ENCODE data around the gene RHOG. TPM values are rescaled to one million over a fixed set of nuclear protein-coding genes. Genes with fewer than 3 reads are reported as not detected.
A peak's percentile ranks its signal among the peaks of the same experiment; 100 is the strongest.

RHOG gene
- total and polyA plus RNA-seq, 8 donors = 5.9 to 101 (median 34.0) TPM

GRCh38 chr11:3809624-3809928 is 31.2 kb downstream of the RHOG start:
- H3K36me3 ChIP-seq = no peaks in the 10 kb centered on the region
- H3K9me3 ChIP-seq = no peaks in the 10 kb centered on the region
- no peaks in the 10 kb centered on the region for H3K27me3 ChIP-seq
- no peak for TF ChIP-seq EP300 (IDR thresholded peaks at IDR 0.05)
- no peak for TF ChIP-seq POLR2A (IDR thresholded peaks at IDR 0.05)
- no peak for TF ChIP-seq POLR2AphosphoS5 (IDR thresholded peaks at IDR 0.05)
- TF ChIP-seq, protein P1, sequence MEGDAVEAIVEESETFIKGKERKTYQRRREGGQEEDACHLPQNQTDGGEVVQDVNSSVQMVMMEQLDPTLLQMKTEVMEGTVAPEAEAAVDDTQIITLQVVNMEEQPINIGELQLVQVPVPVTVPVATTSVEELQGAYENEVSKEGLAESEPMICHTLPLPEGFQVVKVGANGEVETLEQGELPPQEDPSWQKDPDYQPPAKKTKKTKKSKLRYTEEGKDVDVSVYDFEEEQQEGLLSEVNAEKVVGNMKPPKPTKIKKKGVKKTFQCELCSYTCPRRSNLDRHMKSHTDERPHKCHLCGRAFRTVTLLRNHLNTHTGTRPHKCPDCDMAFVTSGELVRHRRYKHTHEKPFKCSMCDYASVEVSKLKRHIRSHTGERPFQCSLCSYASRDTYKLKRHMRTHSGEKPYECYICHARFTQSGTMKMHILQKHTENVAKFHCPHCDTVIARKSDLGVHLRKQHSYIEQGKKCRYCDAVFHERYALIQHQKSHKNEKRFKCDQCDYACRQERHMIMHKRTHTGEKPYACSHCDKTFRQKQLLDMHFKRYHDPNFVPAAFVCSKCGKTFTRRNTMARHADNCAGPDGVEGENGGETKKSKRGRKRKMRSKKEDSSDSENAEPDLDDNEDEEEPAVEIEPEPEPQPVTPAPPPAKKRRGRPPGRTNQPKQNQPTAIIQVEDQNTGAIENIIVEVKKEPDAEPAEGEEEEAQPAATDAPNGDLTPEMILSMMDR (IDR thresholded peaks at IDR 0.05) = no peak
- 89 to 100% (median 96%) methylated on average over 1 of the region's 1 CpG for WGBS, 5 donors
- H3K4me1 ChIP-seq = peaks cover 8 to 19% (median 13%) of the 10 kb centered on the region in 4 donors
- no peak for DNase-seq
- H3K27ac ChIP-seq = no peak overlapping the region
- H3K4me3 ChIP-seq = no peak overlapping the region
- intact Hi-C loops (cut with DNase I; ENCODE audit: low total_unique reads) = no loop called here

GRCh38 chr11:3808861-3809623 is 31.7 kb downstream of the RHOG start:
- TF ChIP-seq, protein P1 (IDR thresholded peaks at IDR 0.05) = peak in 3 of 7 experiments; percentile 10 to 43 (median 38)
- TF ChIP-seq POLR2A (IDR thresholded peaks at IDR 0.05) (no peak), POLR2AphosphoS5 (IDR thresholded peaks at IDR 0.05) (peak in 1 of 3 donors; percentile 41)
- DNase-seq = peak; percentile 49 to 87
- Histone ChIP-seq H3K4me3 (peak overlapping the region; percentile 74 to 85 (median 78)), H3K27me3 (no peaks in the 10 kb centered on the region), H3K27ac (peak overlapping the region; percentile 78 to 85 (median 80)), H3K9me3 (no peaks in the 10 kb centered on the region), H3K4me1 (peaks cover 8 to 19% (median 13%) of the 10 kb centered on the region in 4 donors), H3K36me3 (no peaks in the 10 kb centered on the region)
- intact Hi-C loops (cut with DNase I; ENCODE audit: low total_unique reads) = no loop called here
- 13 to 25% (median 18%) methylated on average over 5 of the region's 5 CpGs for WGBS, 5 donors

GRCh38 chr11:3807909-3808860 is 32.6 kb downstream of the RHOG start, which contains the start of gene PGAP2:
Gene PGAP2, plus strand, starts transcription at chr11:3808560. Its CDS starts 2,700 bp downstream, at chr11:3811260.
- peak within 1 kb of the TSS; percentile 74 to 85 (median 78) for H3K4me3 ChIP-seq
- TF ChIP-seq POLR2A (IDR thresholded peaks at IDR 0.05) = no peak
- TF ChIP-seq, protein P1 (IDR thresholded peaks at IDR 0.05) = peak in 5 of 7 experiments; percentile 48 to 75 (median 51)
- H3K9me3 ChIP-seq = no peaks in the 10 kb centered on the region
- peak; percentile 68 to 88 for DNase-seq
- peaks cover 8 to 19% (median 13%) of the 10 kb centered on the region in 4 donors for H3K4me1 ChIP-seq
- intact Hi-C loops (cut with DNase I; ENCODE audit: low total_unique reads) = no loop called here
- WGBS, 5 donors = 0 to 2% (median 1%) methylated on average over 30 to 55 of the region's 55 CpGs
- H3K27ac ChIP-seq = peak within 1 kb of the TSS; percentile 78 to 85 (median 80)
- H3K27me3 ChIP-seq = no peaks in the 10 kb centered on the region
- H3K36me3 ChIP-seq = no peaks in the 10 kb centered on the region

GRCh38 chr11:3803726-3804495 is 36.8 kb downstream of the RHOG start:
- Histone ChIP-seq H3K27ac (no peak overlapping the region), H3K4me1 (peaks cover 3 to 11% (median 8%) of the 10 kb centered on the region in 4 donors), H3K27me3 (no peaks in the 10 kb centered on the region), H3K36me3 (no peaks in the 10 kb centered on the region), H3K9me3 (no peaks in the 10 kb centered on the region), H3K4me3 (no peak overlapping the region)
- intact Hi-C loops (cut with DNase I; ENCODE audit: low total_unique reads) = no loop called here
- no peak for DNase-seq
- 82 to 96% (median 94%) methylated on average over 11 of the region's 11 CpGs for WGBS, 5 donors
- TF ChIP-seq POLR2A (IDR thresholded peaks at IDR 0.05) (no peak), EP300 (IDR thresholded peaks at IDR 0.05) (no peak), POLR2AphosphoS5 (IDR thresholded peaks at IDR 0.05) (no peak)
- TF ChIP-seq, protein P1 (IDR thresholded peaks at IDR 0.05) = no peak

All from stomach (tissue), 9 donors.